Heart left ventricle (tissue), 16 donors: ENCODE results near the gene STN1. TPM values are rescaled to one million over a fixed set of nuclear protein-coding genes. Genes with fewer than 3 reads are reported as not detected.

Source experiments
- ATAC-seq, 4 donors: fragments of 200-7000 bp; cut with Tn5 transposase; one replicate each; pipeline ENCODE4 v1.9.1; 2020 to 2022; ENCODE audit warnings: moderate library complexity in 4 of 4, mild to moderate bottlenecking in 3 of 4, moderate number of reproducible peaks in 1 of 4
- DNase-seq, 5 donors: peaks; one replicate each; pipeline ENCODE4 v3.0.0-alpha.2; 2020
- H3K27ac ChIP-seq, 12 donors: fragments of 200-600 bp; sonication (generic) in 4 of 12; one replicate each; pipeline versions ENCODE4 v1.5.0 to v1.8.0; 2016 to 2022; ENCODE audit warnings: mild to moderate bottlenecking in 2 of 12
- H3K27me3 ChIP-seq, 9 donors: fragments of 200-600 bp; sonication (generic) in 2 of 9; one replicate each; pipeline versions ENCODE4 v1.5.1 to v1.8.0; 2016 to 2022; ENCODE audit warnings: mild to moderate bottlenecking in 3 of 9
- H3K36me3 ChIP-seq, 9 donors: fragments of 200-600 bp; sonication (generic) in 2 of 9; one replicate each; pipeline versions ENCODE4 v1.5.0 to v1.8.0; 2018 to 2022; ENCODE audit warnings: mild to moderate bottlenecking in 2 of 9
- H3K4me1 ChIP-seq, 12 donors: fragments of 200-600 bp; sonication (generic) in 4 of 12; one replicate each; pipeline versions ENCODE4 v1.5.0 to v1.8.0; 2016 to 2022; ENCODE audit warnings: mild to moderate bottlenecking in 3 of 12
- H3K4me3 ChIP-seq, 12 donors: fragments of 200-600 bp; sonication (generic) in 4 of 12; one replicate each; pipeline versions ENCODE4 v1.5.0 to v1.8.0; 2017 to 2022; ENCODE audit warnings: mild to moderate bottlenecking in 9 of 12, moderate library complexity in 4 of 12
- H3K9me3 ChIP-seq, 12 donors: fragments of 200-600 bp; sonication (generic) in 4 of 12; one replicate each; pipeline versions ENCODE4 v1.5.0 to v1.8.0; 2016 to 2022; ENCODE audit warnings: mild to moderate bottlenecking in 1 of 12
- CTCF ChIP-seq, 12 donors: fragments of 200-600 bp; sonication (generic) in 4 of 12; IDR thresholded peaks; one replicate each; pipeline versions ENCODE4 v1.5.0 to v1.8.0; 2018 to 2022; ENCODE audit warnings: antibody characterized with exemption in 12 of 12, mild to moderate bottlenecking in 5 of 12
- POLR2A ChIP-seq, 2 donors: fragments of 450-650 bp; IDR thresholded peaks; one replicate each; pipeline ENCODE4 v1.6.1; 2017; ENCODE audit warnings: antibody characterized with exemption in 2 of 2, mild to moderate bottlenecking in 2 of 2, moderate library complexity in 2 of 2
- WGBS, 4 donors: extraction: QIAGEN DNeasy Blood & Tissue Kit in 2 of 4; methylation state at CpG; one replicate each; pipeline versions ENCODE4 v1.1.5 to v1.1.7; 2013 to 2018; 5-methylcytosine and 5-hydroxymethylcytosine counted together
- intact Hi-C, 10 donors: fragments of 100-400 bp; cut with DNase I; formaldehyde crosslinking; loops; one replicate each; pipeline versions ENCODE4 v1.11.1 to v1.14.2; 2022
- polyA plus RNA-seq, 2 donors: library from polyadenylated mRNA; stranded (reverse); fragments of 200-250 nt; gene quantifications; one replicate each; pipeline ENCODE4 v1.2.3, GENCODE V29; 2013
- total RNA-seq, 9 donors: library from RNA; depleted of rRNA in 2 of 9; stranded (reverse); fragments of >200 nt in 2 of 9; fragmentation: NEBNext Ultra II Directional in 3 of 9; extraction: Animal tissue kit (Norgen Biotek cat#: 25700) in 3 of 9; gene quantifications; one replicate each; pipeline versions ENCODE4 v1.1.0 to v1.2.4, GENCODE V29; 2016 to 2023
- donor health status: ischemic (EF 13 %, LVEDD 7.1; RV severe dilation, severe dysfunction).
- donor health status: healthy with polysubstance abuse.
- donor health status: DM: no; HTN: yes; CAD: no.
- donor health status: DM: no; HTN: no; CAD: no.
- donor health status: ischemic (EF 25% LVEDD 6.9; RV normal size, moderate dysfunction).
- donor health status: ischemic (EF 25% LVEDD 5.7; RV mildly dilated, moderate dysfunction).
- donor health status: healthy.
- donor health status: DM: yes; HTN: yes; CAD: no.
- donor health status: ischemic (EF 35%, LVEDD 5.7; RV mildly dilated, moderate dysfunction).
- donor health status: nonischemic (EF 11% LVEDD 7.7; RV severe dilation, severe dysfunction).
- donor health status: DM: yes; HTN: yes; CAD: no.
- donor health status: PGD.
- donor health status: ischemic (EF 29% LVEDD 5.4; RV normal size, mild dysfunction).
- donor health status: nonischemic (EF 23%, LVEDD 6.1; RV moderate dilation, normal function).

The STN1 gene
- total and polyA plus RNA-seq, 11 donors, result 23.1 to 53.1 (median 32.7) TPM

- TF ChIP-seq POLR2A (IDR thresholded peaks at IDR 0.05), result no peak
- no peak for TF ChIP-seq CTCF (IDR thresholded peaks at IDR 0.05)
- intact Hi-C loops, result no loop called here
- H3K4me1 ChIP-seq, result peaks cover 9 to 69% (median 50%) of the 10 kb centered on the region in 12 donors
- H3K9me3 ChIP-seq, result peaks cover 0 to 6% (median 0%) of the 10 kb centered on the region in 12 donors
- H3K27me3 ChIP-seq, result no peaks in the 10 kb centered on the region
- DNase-seq (peak; percentile 75 to 89 (median 84)), ATAC-seq (peak; percentile 46 to 71 (median 63))
- WGBS, 4 donors, result 42 to 53% (median 45%) methylated on average over 5 of the region's 5 CpGs
- H3K27ac ChIP-seq, result peak overlapping the region in 11 of 12 donors; percentile 50 to 85 (median 65)
- H3K36me3 ChIP-seq, result peaks cover 0 to 2% (median 0%) of the 10 kb centered on the region in 9 donors
- no peak overlapping the region for H3K4me3 ChIP-seq
These were observed 84.1 kb downstream of the STN1 start for GRCh38 chr10:103833731-103834365.

DNA sequence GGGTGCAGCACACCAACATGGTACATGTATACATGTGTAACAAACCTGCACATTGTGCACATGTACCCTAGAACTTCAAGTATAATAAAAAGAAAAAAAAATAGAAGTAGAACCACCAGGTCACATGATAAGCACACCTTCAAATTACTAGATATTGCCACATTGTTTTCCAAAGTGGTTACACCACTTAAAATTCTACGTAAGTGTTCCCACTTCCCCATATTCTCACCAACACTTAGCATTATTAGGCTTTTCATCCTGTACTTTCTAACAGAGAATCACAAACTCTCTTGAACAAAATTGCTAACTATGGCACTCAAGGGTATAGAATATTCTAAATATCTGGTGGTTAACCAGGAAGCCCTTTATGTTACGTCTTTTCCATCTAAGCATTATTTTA lies 85.2 kb downstream of the STN1 start:
- Histone ChIP-seq H3K36me3 (peaks cover 0 to 5% (median 0%) of the 10 kb centered on the region in 9 donors), H3K27ac (peak overlapping the region in 3 of 12 donors; percentile 65 to 85 (median 75)), H3K9me3 (peaks cover 0 to 6% (median 0%) of the 10 kb centered on the region in 12 donors), H3K4me1 (peaks cover 9 to 61% (median 43%) of the 10 kb centered on the region in 12 donors), H3K4me3 (no peak overlapping the region), H3K27me3 (no peaks in the 10 kb centered on the region)
- WGBS, 4 donors, result 95 to 98% (median 96%) methylated on average over 2 of the region's 2 CpGs
- ATAC-seq (no peak), DNase-seq (no peak)
- intact Hi-C loops, result no loop called here
- TF ChIP-seq CTCF (IDR thresholded peaks at IDR 0.05) (no peak), POLR2A (IDR thresholded peaks at IDR 0.05) (no peak)

Other genes with a start within 250 kb of the STN1 start
- gene SH3PXD2A, start 62.6 kb downstream of the STN1 start, total RNA-seq, result 10 to 100 TPM; 21.8 to 43.4 (median 31.9) TPM
- gene SH3PXD2A, start 62.6 kb downstream of the STN1 start, polyA plus RNA-seq, result 10 to 100 TPM; 11.8 to 16.6 TPM
- gene SLK, start 49.0 kb upstream of the STN1 start, total RNA-seq, result 10 to 100 TPM; 33.0 to 57.8 (median 47.9) TPM
- gene SLK, start 49.0 kb upstream of the STN1 start, polyA plus RNA-seq, result 10 to 100 TPM; 10.0 to 34.0 TPM
- 1 to 10 TPM in 2 of 9 donors, under 1 TPM in 2, not detected in 5; 0.28 to 2.2 (median 0.86) TPM for gene COL17A1, start 167.7 kb upstream of the STN1 start, total RNA-seq
- under 1 TPM in 1 of 2 donors, not detected in 1; 0.37 TPM for gene COL17A1, start 167.7 kb upstream of the STN1 start, polyA plus RNA-seq
- 10 to 100 TPM in 1 of 9 donors, 1 to 10 TPM in 8; 5.4 to 10.1 (median 7.6) TPM for gene SFR1, start 204.0 kb upstream of the STN1 start, total RNA-seq
- gene SFR1, start 204.0 kb upstream of the STN1 start, polyA plus RNA-seq, result 1 to 10 TPM; 6.7 to 9.5 TPM